GM23338 (cell line): ENCODE measurements around the gene ABO. TPM values are rescaled to one million over a fixed set of nuclear protein-coding genes. Genes with fewer than 3 reads are reported as not detected.

ENCODE experiments used
- ATAC-seq: fragments of 200-7000 bp; cut with Tn5 transposase; 3 replicates; pipeline ENCODE4 v1.9.1; 2020
- DNase-seq: peaks from one replicate; pipeline ENCODE4 v3.0.0-alpha.2; 2015; ENCODE audit warnings: low spot score
- H2AFZ ChIP-seq: fragments of 200-600 bp; sonication (generic); 2 replicates; pipeline ENCODE4 v1.8.0; 2016; ENCODE audit warnings: antibody characterized with exemption, mild to moderate bottlenecking, moderate library complexity
- H3F3A ChIP-seq: fragments of 200-600 bp; sonication (generic); replicated peaks from 2 replicates; pipeline ENCODE4 v1.8.0; 2017; ENCODE audit warnings: antibody characterized with exemption, mixed run types, low read depth
- H3K27ac ChIP-seq: fragments of 200-600 bp; sonication (generic); 2 replicates; pipeline ENCODE4 v1.6.1; 2016; ENCODE audit warnings: low read depth
- H3K27me3 ChIP-seq: fragments of 200-600 bp; sonication (generic); 2 replicates; pipeline ENCODE4 v1.8.0; 2016; ENCODE audit warnings: mild to moderate bottlenecking, mixed run types, moderate library complexity; ENCODE audit not compliant: insufficient read depth
- H3K36me3 ChIP-seq: fragments of 200-600 bp; sonication (generic); 2 replicates; pipeline ENCODE4 v1.8.0; 2016; ENCODE audit warnings: mild to moderate bottlenecking; ENCODE audit not compliant: insufficient read depth
- H3K4me1 ChIP-seq: fragments of 200-600 bp; sonication (generic); 2 replicates; pipeline ENCODE4 v1.8.0; 2016; ENCODE audit warnings: mild to moderate bottlenecking, moderate library complexity; ENCODE audit not compliant: insufficient read depth
- H3K4me2 ChIP-seq: fragments of 200-600 bp; sonication (generic); 2 replicates; pipeline ENCODE4 v1.7.1; 2017; ENCODE audit warnings: mixed run types
- H3K4me3 ChIP-seq: fragments of 200-600 bp; sonication (generic); 2 replicates; pipeline ENCODE4 v1.6.1; 2016; ENCODE audit warnings: mixed run types
- H3K79me2 ChIP-seq: fragments of 200-600 bp; sonication (generic); replicated peaks from 2 replicates; pipeline ENCODE4 v1.8.0; 2017; ENCODE audit warnings: mild to moderate bottlenecking; ENCODE audit not compliant: insufficient read depth
- H3K9me2 ChIP-seq: fragments of 200-600 bp; sonication (generic); 2 replicates; pipeline ENCODE4 v1.8.0; 2017; ENCODE audit not compliant: insufficient read depth
- H4K20me1 ChIP-seq: fragments of 200-600 bp; sonication (generic); replicated peaks from 2 replicates; pipeline ENCODE4 v1.8.0; 2017; ENCODE audit warnings: mild to moderate bottlenecking; ENCODE audit not compliant: insufficient read depth
- H3K27ac Mint-ChIP-seq: 2 replicates; pipeline ENCODE4 v1.8.0; 2020; ENCODE audit warnings: inconsistent platforms, mild to moderate bottlenecking, moderate library complexity, mixed read lengths
- H3K27me3 Mint-ChIP-seq: 3 replicates; pipeline ENCODE4 v1.8.0; 2022; ENCODE audit warnings: low read depth, mild to moderate bottlenecking, moderate library complexity, mixed read lengths, inconsistent platforms; ENCODE audit not compliant: insufficient read depth, poor library complexity
- H3K36me3 Mint-ChIP-seq: 3 replicates; pipeline ENCODE4 v1.8.0; 2021; ENCODE audit warnings: low read depth, mild to moderate bottlenecking, inconsistent platforms, moderate library complexity, mixed read lengths
- H3K4me1 Mint-ChIP-seq: 3 replicates; pipeline ENCODE4 v1.8.0; 2020; ENCODE audit warnings: mild to moderate bottlenecking, inconsistent platforms, mixed read lengths
- H3K4me3 Mint-ChIP-seq: 3 replicates; pipeline ENCODE4 v1.8.0; 2021; ENCODE audit warnings: moderate library complexity, mild to moderate bottlenecking, inconsistent platforms, mixed read lengths
- H3K9me3 Mint-ChIP-seq: 3 replicates; pipeline ENCODE4 v1.8.0; 2020; ENCODE audit warnings: moderate library complexity, mild to moderate bottlenecking, inconsistent platforms, mixed read lengths
- EZH2 ChIP-seq: fragments of 200-600 bp; sonication (generic); IDR thresholded peaks from one replicate; pipeline ENCODE4 v1.8.0; 2017; ENCODE audit warnings: antibody characterized with exemption, mild to moderate bottlenecking, low read depth; ENCODE audit not compliant: unreplicated experiment
- EZH2phosphoT487 ChIP-seq: fragments of 200-600 bp; sonication (generic); IDR thresholded peaks from one replicate; pipeline ENCODE4 v1.8.1; 2018; ENCODE audit warnings: antibody characterized with exemption; ENCODE audit not compliant: unreplicated experiment
- POLR2AphosphoS5 ChIP-seq: IDR thresholded peaks from 2 replicates; pipeline ENCODE4 v1.6.1; 2016; ENCODE audit warnings: antibody characterized with exemption, low read depth
- STAT1 ChIP-seq: IDR thresholded peaks from one replicate; pipeline ENCODE4 v1.6.1; 2016; ENCODE audit warnings: antibody characterized with exemption; ENCODE audit not compliant: unreplicated experiment
- ZNF114 ChIP-seq: fragments of 250-450 bp; sonication (Bioruptor Pico); IDR thresholded peaks from 2 replicates; pipeline ENCODE4 v1.5.0; 2020; ENCODE audit warnings: mild to moderate bottlenecking, moderate library complexity
- ZNF331 ChIP-seq: fragments of 250-450 bp; sonication (Bioruptor Pico); IDR thresholded peaks from 2 replicates; pipeline ENCODE4 v1.5.0; 2020; ENCODE audit warnings: low read depth, mild to moderate bottlenecking, moderate library complexity
- polyA plus RNA-seq: library from polyadenylated mRNA; unstranded; fragments of >200 nt; fragmentation: Nextera tagmentation; extraction: Ambion mirVana; gene quantifications from 2 replicates; pipeline ENCODE4 v1.2.1, GENCODE V29; 2016
- total RNA-seq: library from RNA; depleted of rRNA; stranded (reverse); fragments of >200 nt; shearing (Covaris generic); gene quantifications from 2 replicates; pipeline ENCODE4 v1.2.3, GENCODE V29; 2014
- TF ChIP-seq, protein P1 (sequence below), 2 experiments: fragments of 200-600 bp in 1 of 2; sonication (generic) in 1 of 2; conservative IDR thresholded peaks; 2 replicates each; pipeline versions ENCODE4 v1.5.1 to v1.6.1; 2016 to 2017; ENCODE audit warnings: antibody characterized with exemption in 2 of 2, low read depth in 2 of 2, mild to moderate bottlenecking in 2 of 2, moderate library complexity in 1 of 2
- TF ChIP-seq, protein P2 (sequence below): fragments of 250-450 bp; sonication (Bioruptor Pico); IDR thresholded peaks from 2 replicates; pipeline ENCODE4 v1.5.0; 2020; ENCODE audit warnings: mild to moderate bottlenecking, moderate library complexity

Gene ABO
- total and polyA plus RNA-seq, 2 experiments from 2014 or later, result 0.28 to 0.34 TPM

DNA sequence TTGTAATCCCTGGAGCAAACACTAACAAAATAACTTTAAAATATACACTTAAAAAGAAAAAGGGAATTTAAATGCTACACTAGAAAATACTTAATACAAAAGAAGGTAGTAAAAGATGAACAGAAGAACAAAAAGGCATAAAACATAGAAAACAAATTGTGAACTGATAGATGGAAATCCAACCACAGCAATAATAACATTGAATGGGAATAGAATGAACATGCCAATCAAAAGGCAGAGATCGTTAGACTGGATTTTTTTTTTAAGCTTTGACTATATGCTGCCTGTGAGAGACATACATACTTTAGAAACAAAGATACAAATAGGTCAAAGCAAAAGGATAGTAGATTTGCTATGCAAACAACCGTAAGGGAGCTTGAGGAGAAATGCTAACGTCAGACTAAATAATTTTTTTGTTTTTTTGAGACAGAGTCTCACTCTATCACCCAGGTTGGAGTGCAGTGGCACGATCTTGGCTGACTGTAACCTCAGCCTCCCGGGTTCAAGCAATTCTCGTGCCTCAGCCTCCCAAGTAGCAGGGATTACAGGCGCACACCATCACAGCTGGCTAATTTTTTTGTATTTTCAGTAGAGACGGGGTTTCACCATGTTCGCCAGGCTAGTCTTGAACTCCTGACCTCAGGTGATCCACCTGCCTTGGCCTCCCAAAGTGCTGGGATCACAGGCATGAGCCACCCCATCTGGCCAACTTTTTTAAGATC is 6.5 kb downstream of the ABO start (continued):
- TF ChIP-seq, protein P1, sequence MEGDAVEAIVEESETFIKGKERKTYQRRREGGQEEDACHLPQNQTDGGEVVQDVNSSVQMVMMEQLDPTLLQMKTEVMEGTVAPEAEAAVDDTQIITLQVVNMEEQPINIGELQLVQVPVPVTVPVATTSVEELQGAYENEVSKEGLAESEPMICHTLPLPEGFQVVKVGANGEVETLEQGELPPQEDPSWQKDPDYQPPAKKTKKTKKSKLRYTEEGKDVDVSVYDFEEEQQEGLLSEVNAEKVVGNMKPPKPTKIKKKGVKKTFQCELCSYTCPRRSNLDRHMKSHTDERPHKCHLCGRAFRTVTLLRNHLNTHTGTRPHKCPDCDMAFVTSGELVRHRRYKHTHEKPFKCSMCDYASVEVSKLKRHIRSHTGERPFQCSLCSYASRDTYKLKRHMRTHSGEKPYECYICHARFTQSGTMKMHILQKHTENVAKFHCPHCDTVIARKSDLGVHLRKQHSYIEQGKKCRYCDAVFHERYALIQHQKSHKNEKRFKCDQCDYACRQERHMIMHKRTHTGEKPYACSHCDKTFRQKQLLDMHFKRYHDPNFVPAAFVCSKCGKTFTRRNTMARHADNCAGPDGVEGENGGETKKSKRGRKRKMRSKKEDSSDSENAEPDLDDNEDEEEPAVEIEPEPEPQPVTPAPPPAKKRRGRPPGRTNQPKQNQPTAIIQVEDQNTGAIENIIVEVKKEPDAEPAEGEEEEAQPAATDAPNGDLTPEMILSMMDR (conservative IDR thresholded peaks at IDR 0.05; ENCODE audit: low read depth in 2 of 2), result no peak
- TF ChIP-seq, protein P2, sequence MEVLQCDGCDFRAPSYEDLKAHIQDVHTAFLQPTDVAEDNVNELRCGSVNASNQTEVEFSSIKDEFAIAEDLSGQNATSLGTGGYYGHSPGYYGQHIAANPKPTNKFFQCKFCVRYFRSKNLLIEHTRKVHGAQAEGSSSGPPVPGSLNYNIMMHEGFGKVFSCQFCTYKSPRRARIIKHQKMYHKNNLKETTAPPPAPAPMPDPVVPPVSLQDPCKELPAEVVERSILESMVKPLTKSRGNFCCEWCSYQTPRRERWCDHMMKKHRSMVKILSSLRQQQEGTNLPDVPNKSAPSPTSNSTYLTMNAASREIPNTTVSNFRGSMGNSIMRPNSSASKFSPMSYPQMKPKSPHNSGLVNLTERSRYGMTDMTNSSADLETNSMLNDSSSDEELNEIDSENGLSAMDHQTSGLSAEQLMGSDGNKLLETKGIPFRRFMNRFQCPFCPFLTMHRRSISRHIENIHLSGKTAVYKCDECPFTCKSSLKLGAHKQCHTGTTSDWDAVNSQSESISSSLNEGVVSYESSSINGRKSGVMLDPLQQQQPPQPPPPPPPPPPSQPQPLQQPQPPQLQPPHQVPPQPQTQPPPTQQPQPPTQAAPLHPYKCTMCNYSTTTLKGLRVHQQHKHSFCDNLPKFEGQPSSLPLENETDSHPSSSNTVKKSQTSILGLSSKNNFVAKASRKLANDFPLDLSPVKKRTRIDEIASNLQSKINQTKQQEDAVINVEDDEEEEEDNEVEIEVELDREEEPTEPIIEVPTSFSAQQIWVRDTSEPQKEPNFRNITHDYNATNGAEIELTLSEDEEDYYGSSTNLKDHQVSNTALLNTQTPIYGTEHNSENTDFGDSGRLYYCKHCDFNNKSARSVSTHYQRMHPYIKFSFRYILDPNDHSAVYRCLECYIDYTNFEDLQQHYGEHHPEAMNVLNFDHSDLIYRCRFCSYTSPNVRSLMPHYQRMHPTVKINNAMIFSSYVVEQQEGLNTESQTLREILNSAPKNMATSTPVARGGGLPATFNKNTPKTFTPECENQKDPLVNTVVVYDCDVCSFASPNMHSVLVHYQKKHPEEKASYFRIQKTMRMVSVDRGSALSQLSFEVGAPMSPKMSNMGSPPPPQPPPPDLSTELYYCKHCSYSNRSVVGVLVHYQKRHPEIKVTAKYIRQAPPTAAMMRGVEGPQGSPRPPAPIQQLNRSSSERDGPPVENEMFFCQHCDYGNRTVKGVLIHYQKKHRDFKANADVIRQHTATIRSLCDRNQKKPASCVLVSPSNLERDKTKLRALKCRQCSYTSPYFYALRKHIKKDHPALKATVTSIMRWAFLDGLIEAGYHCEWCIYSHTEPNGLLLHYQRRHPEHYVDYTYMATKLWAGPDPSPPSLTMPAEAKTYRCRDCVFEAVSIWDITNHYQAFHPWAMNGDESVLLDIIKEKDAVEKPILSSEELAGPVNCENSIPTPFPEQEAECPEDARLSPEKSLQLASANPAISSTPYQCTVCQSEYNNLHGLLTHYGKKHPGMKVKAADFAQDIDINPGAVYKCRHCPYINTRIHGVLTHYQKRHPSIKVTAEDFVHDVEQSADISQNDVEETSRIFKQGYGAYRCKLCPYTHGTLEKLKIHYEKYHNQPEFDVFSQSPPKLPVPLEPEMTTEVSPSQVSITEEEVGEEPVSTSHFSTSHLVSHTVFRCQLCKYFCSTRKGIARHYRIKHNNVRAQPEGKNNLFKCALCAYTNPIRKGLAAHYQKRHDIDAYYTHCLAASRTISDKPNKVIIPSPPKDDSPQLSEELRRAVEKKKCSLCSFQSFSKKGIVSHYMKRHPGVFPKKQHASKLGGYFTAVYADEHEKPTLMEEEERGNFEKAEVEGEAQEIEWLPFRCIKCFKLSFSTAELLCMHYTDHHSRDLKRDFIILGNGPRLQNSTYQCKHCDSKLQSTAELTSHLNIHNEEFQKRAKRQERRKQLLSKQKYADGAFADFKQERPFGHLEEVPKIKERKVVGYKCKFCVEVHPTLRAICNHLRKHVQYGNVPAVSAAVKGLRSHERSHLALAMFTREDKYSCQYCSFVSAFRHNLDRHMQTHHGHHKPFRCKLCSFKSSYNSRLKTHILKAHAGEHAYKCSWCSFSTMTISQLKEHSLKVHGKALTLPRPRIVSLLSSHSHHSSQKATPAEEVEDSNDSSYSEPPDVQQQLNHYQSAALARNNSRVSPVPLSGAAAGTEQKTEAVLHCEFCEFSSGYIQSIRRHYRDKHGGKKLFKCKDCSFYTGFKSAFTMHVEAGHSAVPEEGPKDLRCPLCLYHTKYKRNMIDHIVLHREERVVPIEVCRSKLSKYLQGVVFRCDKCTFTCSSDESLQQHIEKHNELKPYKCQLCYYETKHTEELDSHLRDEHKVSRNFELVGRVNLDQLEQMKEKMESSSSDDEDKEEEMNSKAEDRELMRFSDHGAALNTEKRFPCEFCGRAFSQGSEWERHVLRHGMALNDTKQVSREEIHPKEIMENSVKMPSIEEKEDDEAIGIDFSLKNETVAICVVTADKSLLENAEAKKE (CRISPR knock-in tag), result no peak
- TF ChIP-seq STAT1 (no peak), ZNF114 (CRISPR knock-in tag) (no peak), ZNF331 (CRISPR knock-in tag) (no peak)

DNA sequence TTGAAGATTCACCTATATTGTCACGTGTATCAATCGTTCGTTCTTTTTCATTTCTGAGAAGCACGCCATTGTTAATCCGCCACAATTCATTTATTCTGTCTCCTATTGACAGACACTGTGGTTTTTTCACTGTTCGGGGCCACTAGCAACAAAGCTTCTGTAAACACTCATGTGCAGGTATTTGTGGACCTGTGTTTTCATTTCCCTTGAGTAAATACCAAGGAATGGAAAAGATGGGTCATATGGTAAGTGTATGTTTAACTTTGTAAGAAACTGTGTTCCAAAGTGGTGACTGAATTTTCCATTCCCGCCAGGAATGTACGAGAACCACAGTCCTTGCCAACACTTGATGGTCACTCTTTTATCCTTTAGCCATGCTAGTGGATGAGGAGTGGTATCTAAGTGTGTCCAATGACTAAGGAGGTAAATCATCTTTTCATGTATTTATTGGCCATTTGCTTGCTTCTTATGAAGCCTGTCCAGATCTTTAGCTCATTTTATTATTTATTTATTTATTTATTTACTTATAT is 10.7 kb downstream of the ABO start:
- Histone ChIP-seq H3F3A (no peaks in the 10 kb centered on the region), H3K27me3 (no peaks in the 10 kb centered on the region), H3K9me2 (no peaks in the 10 kb centered on the region), H2AFZ (no peak overlapping the region), H3K4me3 (no peak overlapping the region), H4K20me1 (no peaks in the 10 kb centered on the region), H3K79me2 (no peaks in the 10 kb centered on the region), H3K4me1 (no peaks in the 10 kb centered on the region), H3K27ac (no peak overlapping the region), H3K4me2 (no peak overlapping the region), H3K36me3 (no peaks in the 10 kb centered on the region)
- DNase-seq (no peak), ATAC-seq (no peak)
- Mint-ChIP-seq H3K4me3 (no peak overlapping the region), H3K27ac (no peak overlapping the region), H3K9me3 (no peaks in the 10 kb centered on the region), H3K4me1 (no peaks in the 10 kb centered on the region), H3K27me3 (peaks cover 3% of the 10 kb centered on the region), H3K36me3 (no peaks in the 10 kb centered on the region)
- TF ChIP-seq EZH2 (no peak), EZH2phosphoT487 (no peak), POLR2AphosphoS5 (no peak), ZNF331 (CRISPR knock-in tag) (no peak)
